Activated CD4-positive, alpha-beta T cell treated with anti-CD3 and anti-CD28 coated beads, Interleukin-2, amount 50 U/mL, for 24 hours (primary cell): ENCODE results near the gene CD276.
"Not testable (repeated sequence)": the region's sequence is repeated elsewhere in the genome, so short reads cannot be mapped to it uniquely, and the experiment has no call there.

Source experiments
- DNase-seq, 2 donors: peaks; one replicate each; pipeline ENCODE4 v3.0.0-alpha.2; 2020; ENCODE audit warnings: low read depth in 1 of 2, low spot score in 1 of 2

CD276 gene

GRCh38 chr15:73683777-73684580 lies at the start of gene CD276:
CD276 (plus strand) TSS chr15:73684383; CDS start chr15:73699640, 15,257 bp downstream.
- DNase-seq: no peak

DNA sequence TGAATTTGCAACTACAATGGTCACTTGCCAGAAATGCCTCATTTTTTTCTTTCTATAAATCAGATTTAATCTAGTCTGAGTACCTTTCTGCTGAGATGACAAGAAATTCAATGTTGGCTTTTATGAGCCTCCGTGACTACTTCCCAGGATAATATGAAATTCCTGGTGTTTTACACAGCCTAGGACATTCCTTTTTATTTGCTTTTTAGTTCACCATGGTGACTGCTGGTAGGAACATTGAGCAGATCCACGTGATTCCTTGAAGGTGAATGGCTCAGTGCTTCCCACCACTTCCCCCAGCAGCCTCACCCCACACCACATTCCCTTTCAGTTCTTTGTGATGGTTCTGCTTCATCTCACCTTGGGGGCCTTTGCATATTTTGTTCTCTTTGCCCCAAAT lies 46.7 kb upstream of the CD276 start:
- DNase-seq: no peak

GRCh38 chr15:73639464-73639863 lies 44.7 kb upstream of the CD276 start:
- not testable (repeated sequence) for DNase-seq

- DNase-seq: no peak
Observed at GRCh38 chr15:73647259-73648013, 36.7 kb upstream of the CD276 start.

- DNase-seq: no peak
Observed at GRCh38 chr15:73648014-73648295, 36.2 kb upstream of the CD276 start.

GRCh38 chr15:73650416-73651126 lies 33.6 kb upstream of the CD276 start:
- peak in 1 of 2 donors; percentile 17 for DNase-seq

DNA sequence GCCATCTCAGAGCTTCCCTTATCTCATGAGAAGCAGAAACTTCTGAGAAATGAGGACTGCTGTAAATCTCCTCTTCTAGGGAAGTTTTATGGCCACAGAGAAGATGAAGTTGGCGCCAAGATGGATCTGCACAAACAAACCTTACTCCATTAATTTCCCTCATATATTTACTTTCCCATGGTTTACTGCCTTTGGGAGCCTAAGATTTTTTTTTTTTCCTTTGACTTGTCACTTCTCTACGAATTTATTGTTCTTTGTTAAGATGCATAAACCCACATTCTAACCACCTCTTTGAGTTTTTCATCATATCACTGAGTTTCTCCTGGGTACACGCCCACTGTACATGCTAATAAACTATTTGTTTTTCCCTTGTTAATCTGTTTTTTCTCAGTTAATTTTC lies 29.5 kb upstream of the CD276 start:
- no peak for DNase-seq

GRCh38 chr15:73655724-73656123 lies 28.5 kb upstream of the CD276 start:
- DNase-seq: no peak

GRCh38 chr15:73658645-73659044 lies 25.5 kb upstream of the CD276 start:
- no peak for DNase-seq

DNA sequence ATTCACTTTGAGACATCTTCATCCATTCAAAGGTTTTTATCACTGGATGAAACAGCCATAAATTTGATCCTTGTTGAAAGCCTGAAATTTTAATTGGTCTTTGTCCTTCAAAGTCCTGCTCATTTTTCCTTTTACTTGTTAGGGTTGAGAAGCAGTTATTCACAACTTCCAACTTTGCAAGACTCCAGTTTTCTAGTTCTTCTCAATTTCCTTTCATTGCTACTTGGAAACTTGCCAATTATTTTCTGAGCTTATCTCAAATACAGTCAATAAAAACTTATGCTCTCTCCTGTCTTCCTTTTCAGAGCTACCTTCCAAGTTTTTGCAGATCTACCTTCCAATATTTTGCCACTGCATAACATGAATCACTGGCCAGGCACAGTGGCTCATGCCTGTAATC lies 23.7 kb upstream of the CD276 start:
- no peak for DNase-seq

DNA sequence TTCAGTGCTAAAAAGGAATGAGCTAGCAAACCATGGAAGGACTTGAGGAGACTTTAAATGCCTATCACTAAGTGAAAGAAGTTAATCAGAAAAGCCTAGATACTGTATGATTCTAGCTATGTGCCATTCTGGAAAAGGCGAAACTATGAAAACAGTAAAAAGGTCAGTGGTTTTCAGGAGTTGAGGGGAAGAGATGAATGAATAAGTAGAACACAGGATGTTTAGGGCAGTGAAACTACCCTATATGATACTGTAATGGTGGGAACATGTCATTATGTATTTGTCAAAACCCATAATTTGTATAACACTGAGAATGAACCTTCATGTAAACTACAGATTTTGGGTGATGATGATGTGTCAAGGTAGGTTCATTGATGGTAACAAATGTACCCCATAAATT lies 9.6 kb upstream of the CD276 start:
- DNase-seq: no peak

DNA sequence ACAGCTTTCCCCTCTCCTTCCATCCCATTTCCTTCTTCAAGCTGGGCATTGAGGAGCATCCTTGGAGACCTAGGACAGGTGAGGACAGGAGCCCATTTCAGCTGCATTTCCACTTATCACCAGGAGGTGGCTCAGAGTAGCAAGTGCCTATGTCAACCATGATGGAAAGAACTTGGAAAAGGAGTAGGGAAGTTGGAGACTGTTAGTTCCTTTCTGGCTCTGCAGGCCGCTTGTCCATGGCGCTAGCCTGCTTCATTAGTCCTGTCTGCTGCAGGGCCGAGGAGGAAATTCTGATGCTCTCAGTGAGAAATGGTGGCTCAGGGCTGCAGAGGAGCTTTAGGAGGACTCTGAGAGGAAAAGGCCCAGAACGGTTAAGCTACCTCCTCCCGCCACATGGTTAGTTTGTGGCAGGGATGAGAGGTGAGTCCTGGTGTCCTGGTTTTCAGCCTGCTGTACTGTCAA lies 7.0 kb upstream of the CD276 start:
- peak in 1 of 2 donors; percentile 49 for DNase-seq

GRCh38 chr15:73677733-73678132 lies 6.5 kb upstream of the CD276 start:
- DNase-seq: no peak

DNA sequence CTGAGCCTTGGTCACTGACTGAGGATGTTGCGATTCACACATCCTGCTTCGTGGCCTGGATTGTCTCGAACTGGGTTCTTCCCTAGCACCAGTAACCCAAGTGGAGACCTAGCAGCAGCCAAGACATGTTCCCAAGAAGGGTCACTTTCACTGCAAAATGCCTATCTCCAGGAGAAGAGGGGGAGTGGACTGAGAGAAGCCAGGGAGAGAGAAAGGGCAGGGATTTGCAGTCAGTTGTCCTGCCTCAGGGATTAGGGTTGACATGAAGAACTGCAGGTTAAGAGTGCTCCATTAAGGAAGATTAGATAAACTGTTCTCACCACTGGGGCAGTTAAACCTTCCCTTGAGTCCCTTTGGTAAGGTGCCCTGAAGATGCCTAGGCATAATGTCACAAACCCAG lies 5.7 kb upstream of the CD276 start:
- DNase-seq: no peak

DNA sequence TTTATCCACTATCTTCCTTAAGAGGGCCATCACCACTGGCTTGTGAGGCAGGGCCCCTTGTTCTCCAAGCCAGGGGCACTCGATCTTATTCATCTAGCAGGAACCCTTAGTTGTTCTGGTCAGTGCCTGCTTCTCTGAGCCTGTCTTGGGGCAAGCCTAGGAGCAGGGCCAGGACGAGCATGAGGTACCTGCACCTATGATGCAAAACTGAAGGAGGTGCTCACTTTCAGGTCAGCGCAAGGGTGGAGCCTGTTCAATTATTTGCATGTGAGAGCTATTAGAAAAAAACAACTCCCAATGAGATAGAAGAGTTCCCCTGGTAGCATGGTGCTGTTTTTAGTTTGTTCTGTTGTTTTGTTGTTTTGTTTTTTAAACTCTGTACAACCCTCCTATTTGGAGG lies 5.0 kb upstream of the CD276 start:
- no peak for DNase-seq

- no peak for DNase-seq
Observed at GRCh38 chr15:73679964-73680363, 4.2 kb upstream of the CD276 start.

- DNase-seq: no peak
Observed at GRCh38 chr15:73680549-73680948, 3.6 kb upstream of the CD276 start.

GRCh38 chr15:73681063-73681462 lies 3.1 kb upstream of the CD276 start:
- no peak for DNase-seq

- no peak for DNase-seq
Observed at GRCh38 chr15:73681856-73682599, 2.2 kb upstream of the CD276 start.

DNA sequence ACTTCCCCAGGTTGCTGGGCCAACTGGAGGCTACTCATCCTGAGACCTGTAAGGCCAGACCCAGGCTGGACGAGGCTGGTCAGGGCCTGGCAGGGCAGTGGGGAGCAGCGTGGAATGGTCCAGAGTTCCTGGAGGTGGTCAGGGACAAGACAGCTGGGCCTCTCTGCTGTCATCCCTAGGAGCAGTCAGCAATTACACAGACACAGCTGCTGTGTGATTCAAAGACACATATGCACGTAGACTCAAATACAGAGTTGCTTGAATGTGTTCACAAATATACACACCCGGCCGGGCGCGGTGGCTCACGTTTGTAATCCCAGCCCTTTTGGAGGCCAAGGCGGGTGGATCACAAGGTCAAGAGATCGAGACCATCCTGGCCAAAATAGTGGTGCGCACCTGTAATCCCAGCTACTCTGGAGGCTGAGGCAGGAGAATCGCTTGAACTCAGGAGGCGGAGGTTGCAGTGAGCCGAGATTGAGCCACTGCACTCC lies 1.5 kb upstream of the CD276 start:
- no peak for DNase-seq

- no peak for DNase-seq
Observed at GRCh38 chr15:73683257-73683776, 866 bp upstream of the CD276 start.
